ENCODE measurements around the gene SLC25A20.

Gene SLC25A20

GRCh38 chr3:48935530-48935929, 36.8 kb upstream of the SLC25A20 start:
- no peak for DNase-seq
- Histone ChIP-seq H3K27me3 (ENCODE audit: insufficient read depth, low read depth, severe bottlenecking) (no peaks in the 10 kb centered on the region), H3K27ac (no peak overlapping the region), H3K9me3 (ENCODE audit: severe bottlenecking) (no peaks in the 10 kb centered on the region), H3K4me3 (ENCODE audit: low read depth, low read length) (no peak overlapping the region), H3K36me3 (peaks cover 52% of the 10 kb centered on the region)
- no peak for TF ChIP-seq CTCF (IDR thresholded peaks at IDR 0.05; ENCODE audit: low read depth, low read length)

GRCh38 chr3:48934333-48934991, 35.8 kb upstream of the SLC25A20 start:
- Histone ChIP-seq H3K27me3 (ENCODE audit: insufficient read depth, low read depth, severe bottlenecking) (no peaks in the 10 kb centered on the region), H3K36me3 (peaks cover 63% of the 10 kb centered on the region), H3K4me3 (ENCODE audit: low read depth, low read length) (no peak overlapping the region), H3K9me3 (ENCODE audit: severe bottlenecking) (no peaks in the 10 kb centered on the region), H3K27ac (no peak overlapping the region)
- no peak for TF ChIP-seq CTCF (IDR thresholded peaks at IDR 0.05; ENCODE audit: low read depth, low read length)
- DNase-seq: no peak

- Histone ChIP-seq H3K27me3 (ENCODE audit: insufficient read depth, low read depth, severe bottlenecking) (no peaks in the 10 kb centered on the region), H3K36me3 (peaks cover 81% of the 10 kb centered on the region), H3K27ac (no peak overlapping the region), H3K9me3 (ENCODE audit: severe bottlenecking) (no peaks in the 10 kb centered on the region), H3K4me3 (ENCODE audit: low read depth, low read length) (no peak overlapping the region)
- no peak for TF ChIP-seq CTCF (IDR thresholded peaks at IDR 0.05; ENCODE audit: low read depth, low read length)
- DNase-seq: no peak
Measured at GRCh38 chr3:48931944-48932580, 33.4 kb upstream of the SLC25A20 start.

GRCh38 chr3:48930590-48930989, 31.9 kb upstream of the SLC25A20 start:
- no peak for DNase-seq
- H3K9me3 ChIP-seq (ENCODE audit: severe bottlenecking): no peaks in the 10 kb centered on the region
- TF ChIP-seq CTCF (IDR thresholded peaks at IDR 0.05; ENCODE audit: low read depth, low read length): no peak
- no peak overlapping the region for H3K27ac ChIP-seq
- H3K36me3 ChIP-seq: peaks cover 88% of the 10 kb centered on the region
- H3K4me3 ChIP-seq (ENCODE audit: low read depth, low read length): no peak overlapping the region
- H3K27me3 ChIP-seq (ENCODE audit: insufficient read depth, low read depth, severe bottlenecking): no peaks in the 10 kb centered on the region

- H3K27ac ChIP-seq: no peak overlapping the region
- no peak overlapping the region for H3K4me3 ChIP-seq (ENCODE audit: low read depth, low read length)
- no peak for DNase-seq
- peaks cover 86% of the 10 kb centered on the region for H3K36me3 ChIP-seq
- no peaks in the 10 kb centered on the region for H3K9me3 ChIP-seq (ENCODE audit: severe bottlenecking)
- H3K27me3 ChIP-seq (ENCODE audit: insufficient read depth, low read depth, severe bottlenecking): no peaks in the 10 kb centered on the region
- TF ChIP-seq CTCF (IDR thresholded peaks at IDR 0.05; ENCODE audit: low read depth, low read length): no peak
Measured at GRCh38 chr3:48929358-48930035, 30.8 kb upstream of the SLC25A20 start.
